Kidney (tissue), 14 donors: ENCODE measurements around the gene ZNF839. TPM values are rescaled to one million over a fixed set of nuclear protein-coding genes. Genes with fewer than 3 reads are reported as not detected.

ENCODE experiments used
- DNase-seq, 5 donors: peaks; one replicate each; pipeline ENCODE4 v3.0.0-alpha.2; 2013 to 2020
- FAIRE-seq: peaks from 2 replicates; lab custom pipeline; 2012; peaks lifted over from hg19 to GRCh38; lab: Jason Lieb, UNC
- H3K27ac ChIP-seq, 2 donors: one replicate each; pipeline ENCODE4 v1.7.0; 2013; ENCODE audit warnings: low read depth in 2 of 2, low read length in 2 of 2, inconsistent platforms in 1 of 2
- H3K27me3 ChIP-seq: one replicate; pipeline ENCODE4 v1.7.1; 2013; ENCODE audit warnings: low read length, inconsistent platforms; ENCODE audit not compliant: control insufficient read depth, insufficient read depth
- H3K36me3 ChIP-seq, 3 donors: one replicate each; pipeline versions ENCODE4 v1.7.0 to v1.7.1; 2013; ENCODE audit warnings: low read length in 3 of 3, control low read depth in 1 of 3, inconsistent platforms in 1 of 3; ENCODE audit not compliant: insufficient read depth in 3 of 3, control insufficient read depth in 2 of 3
- H3K4me1 ChIP-seq, 3 donors: one replicate each; pipeline versions ENCODE4 v1.7.0 to v1.7.1; 2013; ENCODE audit warnings: low read length in 3 of 3, inconsistent platforms in 1 of 3, low read depth in 1 of 3; ENCODE audit not compliant: control insufficient read depth in 2 of 3, insufficient read depth in 2 of 3
- H3K4me3 ChIP-seq, 3 donors: one replicate each; pipeline versions ENCODE4 v1.7.0 to v1.8.1; 2013; ENCODE audit warnings: low read length in 3 of 3, control low read depth in 1 of 3, inconsistent platforms in 1 of 3
- H3K9ac ChIP-seq, 3 donors: one replicate each; pipeline versions ENCODE4 v1.7.0 to v1.7.1; 2013; ENCODE audit warnings: low read length in 3 of 3, control low read depth in 1 of 3, inconsistent platforms in 1 of 3
- H3K9me3 ChIP-seq, 3 donors: one replicate each; pipeline versions ENCODE4 v1.7.0 to v1.7.1; 2013; ENCODE audit warnings: low read length in 3 of 3, control low read depth in 1 of 3, inconsistent platforms in 1 of 3; ENCODE audit not compliant: control insufficient read depth in 2 of 3, insufficient read depth in 1 of 3
- intact Hi-C: fragments of 100-400 bp; cut with DNase I; formaldehyde crosslinking; loops from one replicate; pipeline ENCODE4 v1.11.1; 2022
- polyA plus RNA-seq: library from polyadenylated mRNA; stranded (reverse); fragments of 350-450 nt; fragmentation: Illumina TruSeq; extraction: RNeasy Lipid Tissue Mini Kit (QIAGEN cat#74804); gene quantifications from one replicate; pipeline ENCODE4 v1.2.3, GENCODE V29; 2014; ENCODE audit warnings: low read depth, low replicate concordance; ENCODE audit not compliant: insufficient read depth
- total RNA-seq: library from RNA; stranded (reverse); fragmentation: NEBNext Ultra II Directional; extraction: Animal tissue kit (Norgen Biotek cat#: 25700); gene quantifications from one replicate; pipeline ENCODE4 v1.2.1, GENCODE V29; 2021
- TF ChIP-seq, protein P1 (sequence below): IDR thresholded peaks from 3 replicates; pipeline ENCODE4 v1.5.1; 2012; ENCODE audit warnings: mild to moderate bottlenecking, moderate library complexity, borderline replicate concordance; ENCODE audit not compliant: insufficient read depth; ENCODE audit errors: extremely low read depth
- donor health status: control.
- donor health status: control.
- donor health status: control.
- donor health status: control.
- donor health status: control.
- donor health status: DM: yes; HTN: yes; CAD: no.
- donor health status: Normal renal cell carcinoma (clear cell type).

The ZNF839 gene
- total and polyA plus RNA-seq, 2 donors from 2014 or later, result 7.8 to 15.8 TPM

DNA sequence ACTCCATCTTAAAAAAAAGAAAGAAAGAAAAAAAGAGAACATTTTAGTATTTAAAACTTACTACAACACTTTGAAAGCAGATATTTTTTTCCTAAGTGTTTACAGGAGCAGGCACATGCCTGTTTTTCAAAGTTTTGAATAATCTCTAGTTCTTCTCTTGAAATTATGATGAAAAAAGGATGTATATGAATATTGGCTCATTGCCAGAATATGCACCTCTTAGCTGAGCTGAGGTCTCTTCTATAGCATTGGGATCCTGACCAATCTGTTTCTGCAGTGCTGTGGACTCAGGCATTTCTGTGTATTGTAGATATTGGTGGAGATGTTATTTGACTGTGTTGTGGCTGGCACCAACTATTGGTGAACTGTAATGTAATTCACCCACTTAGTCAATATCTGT lies 58.1 kb downstream of the ZNF839 start:
- Histone ChIP-seq H3K27ac (no peak overlapping the region), H3K4me3 (no peak overlapping the region), H3K9me3 (no peaks in the 10 kb centered on the region), H3K36me3 (peaks cover 0 to 3% (median 2%) of the 10 kb centered on the region in 3 donors), H3K4me1 (no peaks in the 10 kb centered on the region), H3K9ac (no peak overlapping the region), H3K27me3 (no peaks in the 10 kb centered on the region)
- DNase-seq (no peak), FAIRE-seq (no peak)
- TF ChIP-seq, protein P1, sequence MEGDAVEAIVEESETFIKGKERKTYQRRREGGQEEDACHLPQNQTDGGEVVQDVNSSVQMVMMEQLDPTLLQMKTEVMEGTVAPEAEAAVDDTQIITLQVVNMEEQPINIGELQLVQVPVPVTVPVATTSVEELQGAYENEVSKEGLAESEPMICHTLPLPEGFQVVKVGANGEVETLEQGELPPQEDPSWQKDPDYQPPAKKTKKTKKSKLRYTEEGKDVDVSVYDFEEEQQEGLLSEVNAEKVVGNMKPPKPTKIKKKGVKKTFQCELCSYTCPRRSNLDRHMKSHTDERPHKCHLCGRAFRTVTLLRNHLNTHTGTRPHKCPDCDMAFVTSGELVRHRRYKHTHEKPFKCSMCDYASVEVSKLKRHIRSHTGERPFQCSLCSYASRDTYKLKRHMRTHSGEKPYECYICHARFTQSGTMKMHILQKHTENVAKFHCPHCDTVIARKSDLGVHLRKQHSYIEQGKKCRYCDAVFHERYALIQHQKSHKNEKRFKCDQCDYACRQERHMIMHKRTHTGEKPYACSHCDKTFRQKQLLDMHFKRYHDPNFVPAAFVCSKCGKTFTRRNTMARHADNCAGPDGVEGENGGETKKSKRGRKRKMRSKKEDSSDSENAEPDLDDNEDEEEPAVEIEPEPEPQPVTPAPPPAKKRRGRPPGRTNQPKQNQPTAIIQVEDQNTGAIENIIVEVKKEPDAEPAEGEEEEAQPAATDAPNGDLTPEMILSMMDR, result no peak
- intact Hi-C loops, result no loop called here

DNA sequence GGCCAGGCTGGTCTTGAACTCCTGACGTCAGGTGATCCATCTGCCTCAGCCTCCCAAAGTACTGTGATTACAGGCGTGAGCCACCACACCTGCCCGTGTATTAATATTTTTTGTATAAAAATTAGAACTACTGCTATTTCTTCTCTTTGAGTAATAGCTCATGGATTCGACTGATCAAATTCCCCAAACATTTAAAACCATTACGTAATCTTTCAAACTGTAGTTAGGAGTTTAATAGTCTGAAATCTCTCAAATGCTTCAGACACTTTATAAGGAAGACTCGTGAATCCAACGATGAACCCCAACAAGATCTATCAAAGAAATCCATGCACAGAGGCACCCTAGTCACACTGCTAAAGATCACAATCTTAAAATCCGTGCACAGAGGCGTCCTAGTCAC lies 59.3 kb downstream of the ZNF839 start:
- no peak overlapping the region for H3K27ac ChIP-seq
- intact Hi-C loops, result no loop called here
- H3K9me3 ChIP-seq, result no peaks in the 10 kb centered on the region
- H3K4me1 ChIP-seq, result no peaks in the 10 kb centered on the region
- FAIRE-seq, result no peak
- no peak overlapping the region for H3K9ac ChIP-seq
- TF ChIP-seq, protein P1, result no peak
- H3K36me3 ChIP-seq, result peaks cover 0 to 3% (median 2%) of the 10 kb centered on the region in 3 donors
- no peak for DNase-seq
- H3K27me3 ChIP-seq, result no peaks in the 10 kb centered on the region
- H3K4me3 ChIP-seq, result no peak overlapping the region

DNA sequence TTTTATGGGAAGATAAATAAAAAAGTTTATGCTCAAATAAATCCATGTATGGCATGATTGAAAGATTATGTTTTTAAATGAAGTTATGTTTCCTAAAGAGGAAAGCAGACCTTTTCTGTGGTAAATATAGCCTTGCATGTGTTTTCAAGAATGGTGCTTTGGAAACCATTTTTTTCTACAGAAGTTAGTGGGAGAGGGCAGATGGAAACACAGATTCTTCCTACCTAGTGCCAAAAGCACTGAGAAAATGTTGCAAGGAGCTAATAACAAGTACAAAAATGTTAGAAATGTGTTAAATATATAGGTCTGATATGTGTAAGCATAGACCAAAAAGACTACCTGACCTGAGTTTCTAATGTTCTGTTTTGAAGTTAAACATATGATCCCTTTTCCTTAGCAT lies 67.5 kb downstream of the ZNF839 start:
- no peak overlapping the region for H3K4me3 ChIP-seq
- no peak overlapping the region for H3K9ac ChIP-seq
- FAIRE-seq, result no peak
- H3K4me1 ChIP-seq, result no peaks in the 10 kb centered on the region
- TF ChIP-seq, protein P1, result no peak
- no peaks in the 10 kb centered on the region for H3K9me3 ChIP-seq
- intact Hi-C loops, result no loop called here
- H3K27ac ChIP-seq, result no peak overlapping the region
- no peaks in the 10 kb centered on the region for H3K27me3 ChIP-seq
- no peak for DNase-seq
- peaks cover 2 to 3% (median 2%) of the 10 kb centered on the region in 3 donors for H3K36me3 ChIP-seq

DNA sequence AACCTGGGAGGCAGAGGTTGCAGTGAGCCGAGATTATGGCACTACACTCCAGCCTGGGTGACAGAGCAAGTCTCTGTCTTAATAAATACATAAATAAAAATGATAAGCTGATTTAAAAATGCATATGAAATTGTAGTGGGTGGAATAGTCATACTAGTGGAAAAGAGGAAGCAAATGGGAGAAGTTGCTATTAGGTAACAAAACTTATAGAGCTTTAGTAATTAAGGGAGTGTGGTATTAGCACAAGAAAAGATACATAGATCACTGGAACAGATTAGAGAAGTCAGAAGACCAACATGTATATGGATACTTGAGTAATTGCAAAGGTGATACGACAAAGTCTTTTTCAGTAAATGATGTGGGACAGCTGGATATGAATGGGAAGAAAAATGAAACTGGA lies 69.7 kb downstream of the ZNF839 start:
- H3K27ac ChIP-seq, result no peak overlapping the region
- no peak overlapping the region for H3K4me3 ChIP-seq
- no peaks in the 10 kb centered on the region for H3K9me3 ChIP-seq
- DNase-seq, result no peak
- no peak for FAIRE-seq
- H3K9ac ChIP-seq, result no peak overlapping the region
- no peaks in the 10 kb centered on the region for H3K27me3 ChIP-seq
- intact Hi-C loops, result no loop called here
- peaks cover 2 to 3% (median 2%) of the 10 kb centered on the region in 3 donors for H3K36me3 ChIP-seq
- TF ChIP-seq, protein P1, result no peak
- H3K4me1 ChIP-seq, result no peaks in the 10 kb centered on the region
